ENCODE measurements around the gene NPTXR. TPM values are rescaled to one million over a fixed set of nuclear protein-coding genes. Genes with fewer than 3 reads are reported as not detected.

NPTXR gene
- total and polyA plus RNA-seq, 2 of the 4 experiments (the other 2 are of a cell fraction): 0.36 to 2.2 TPM

DNA sequence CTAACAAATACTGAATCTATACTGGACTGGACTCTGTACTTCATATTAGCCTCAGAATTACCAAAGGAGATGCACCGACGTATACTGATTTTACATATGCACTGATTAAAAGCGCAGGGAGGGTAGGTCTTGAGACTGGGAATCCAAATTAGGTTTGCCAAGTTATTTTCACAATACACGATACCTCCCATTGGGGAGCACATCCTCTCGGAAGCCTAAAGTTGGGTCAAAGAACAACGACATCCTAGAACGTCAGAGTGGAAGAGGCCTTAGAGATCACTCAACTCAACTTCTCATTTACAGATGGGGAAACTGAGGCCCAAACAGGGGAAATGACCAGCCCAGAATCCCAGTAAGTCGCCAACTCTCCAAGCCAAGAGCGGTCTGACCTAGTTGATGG lies 50.5 kb downstream of the NPTXR start:
- peak overlapping the region; percentile 99 for H2AK9ac ChIP-seq (replicated peaks; ENCODE audit: low read depth, low read length, poor library complexity)
- peak overlapping the region; percentile 72; the same call in 1 of the 2 replicates for H3K23ac ChIP-seq (ENCODE audit: low read depth, low read length)
- DNase-seq (no peak), ATAC-seq (ENCODE audit: low read depth) (no peak)
- peak overlapping the region; percentile 99 for H3K4me2 ChIP-seq (ENCODE audit: low read depth, low read length)
- H2BK120ac ChIP-seq (ENCODE audit: low read depth, low read length): peak overlapping the region; percentile 50; the same call in 1 of the 2 replicates
- H3K9me3 ChIP-seq (ENCODE audit: control insufficient read depth, insufficient read depth, low read length): no peaks in the 10 kb centered on the region
- H3K36me3 ChIP-seq (ENCODE audit: control insufficient read depth, insufficient read depth, low read length): peaks cover 6% of the 10 kb centered on the region
- H3K56ac ChIP-seq (ENCODE audit: extremely low read depth, insufficient read depth, low read length): no peak overlapping the region
- H2BK20ac ChIP-seq (ENCODE audit: low read depth, low read length): no peak overlapping the region
- WGBS, 2 experiments (ENCODE audit: extremely low coverage in 2 of 2, insufficient read length in 1 of 2): 0% methylated on average over 2 of the region's 9 CpGs; no CpG with 5 or more reads in 1 of the 2 experiments
- ChIA-PET POLR2A (ENCODE audit: unreplicated experiment) (no interaction called here), CTCF (no interaction called here)
- peak overlapping the region; percentile 38 for H3K18ac ChIP-seq (ENCODE audit: low read depth, low read length)
- H3K9ac ChIP-seq (ENCODE audit: low read depth, low read length): peak overlapping the region; percentile 80
- intact Hi-C loops (cut with micrococcal nuclease): no loop called here
- H3K14ac ChIP-seq (replicated peaks; ENCODE audit: low read depth, low read length): peak overlapping the region; percentile 50
- peak overlapping the region; percentile 86 for H2AK5ac ChIP-seq (ENCODE audit: low read depth, low read length)
- TF ChIP-seq CEBPB (IDR thresholded peaks at IDR 0.05; ENCODE audit: low read depth, low read length) (no peak), MXI1 (IDR thresholded peaks at IDR 0.05; ENCODE audit: borderline replicate concordance, low read depth, low read length) (no peak)
- peak overlapping the region; percentile 73 for H3K4ac ChIP-seq (ENCODE audit: low read depth, low read length)
- H3K9me1 ChIP-seq (ENCODE audit: insufficient read depth, low read length): peaks cover 23% of the 10 kb centered on the region
- H2BK15ac ChIP-seq (ENCODE audit: low read depth, low read length): no peak overlapping the region
- peak overlapping the region; percentile 68 to 89 for H4K8ac ChIP-seq (ENCODE audit: low read depth in 2 of 2, low read length in 2 of 2)
- H3K4me3 ChIP-seq (ENCODE audit: insufficient read depth, low read depth, low read length): peak overlapping the region; percentile 73
- H4K5ac ChIP-seq (ENCODE audit: low read depth, low read length): peak overlapping the region; percentile 74
- H2BK5ac ChIP-seq (ENCODE audit: low read depth, low read length, poor library complexity, severe bottlenecking): peak overlapping the region; percentile 44
- no peaks in the 10 kb centered on the region for H4K20me1 ChIP-seq (ENCODE audit: insufficient read depth, low read length)
- dilution Hi-C loops (cut with HindIII; ENCODE audit: low sequenced_read_pairs, unreplicated experiment): no loop called here
- BruUV-seq (replicated peaks): no TSS peak
- peak overlapping the region; percentile 94 for H2AFZ ChIP-seq (replicated peaks; ENCODE audit: low read length, poor library complexity)
- in situ Hi-C loops (cut with MboI; ENCODE audit: low sequenced_read_pairs): no loop called here
- peak overlapping the region; percentile 71 for H4K91ac ChIP-seq (ENCODE audit: insufficient read depth, low read depth, low read length)
- H3K4me1 ChIP-seq (ENCODE audit: control insufficient read depth, insufficient read depth, low read length): peaks cover 7% of the 10 kb centered on the region
- peak overlapping the region; percentile 63 for H3K27ac ChIP-seq (ENCODE audit: insufficient read depth, low read length)
- H3K27me3 ChIP-seq (ENCODE audit: control insufficient read depth, insufficient read depth, low read length): peaks cover 2% of the 10 kb centered on the region; the same call in 1 of the 2 replicates
- peaks cover 6 to 34% of the 10 kb centered on the region in 2 experiments; a peak in 3 of 4 replicates for H3K79me1 ChIP-seq (ENCODE audit: low read depth in 1 of 2, low read length in 2 of 2)

Data from IMR-90 (cell line).